GM18519 (cell line): ENCODE measurements around the gene AP3S2.
A peak's percentile ranks its signal among the peaks of the same experiment; 100 is the strongest.
"Not testable (repeated sequence)": the region's sequence is repeated elsewhere in the genome, so short reads cannot be mapped to it uniquely, and the experiment has no call there.

Experiments
- ATAC-seq: cut with Tn5 transposase; IDR thresholded peaks from one replicate; pipeline ENCODE4 v1.9.1; 2021; ENCODE audit warnings: mild to moderate bottlenecking, moderate library complexity; ENCODE audit not compliant: unreplicated experiment, low FRiP score

Gene AP3S2

DNA sequence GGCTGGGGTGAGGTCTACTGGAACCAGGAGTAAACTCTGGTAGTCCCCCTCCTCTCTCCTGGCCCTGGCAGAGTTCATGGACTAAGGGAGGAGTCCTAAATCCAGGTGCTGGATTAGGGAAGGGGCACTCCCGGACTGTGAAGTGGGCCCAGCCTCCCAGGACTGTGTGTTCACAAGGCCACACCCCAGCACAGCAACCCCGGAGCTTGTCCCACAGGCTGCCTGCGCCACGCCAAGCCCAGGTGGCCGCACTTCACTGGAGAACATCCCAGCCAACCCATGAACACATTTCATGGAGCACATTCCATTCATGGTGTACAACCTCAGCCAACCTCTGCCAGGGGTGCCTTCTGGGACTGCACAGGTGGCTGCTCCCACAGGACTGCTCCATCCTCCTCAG lies 10.7 kb upstream of the AP3S2 start:
- no peak for ATAC-seq

DNA sequence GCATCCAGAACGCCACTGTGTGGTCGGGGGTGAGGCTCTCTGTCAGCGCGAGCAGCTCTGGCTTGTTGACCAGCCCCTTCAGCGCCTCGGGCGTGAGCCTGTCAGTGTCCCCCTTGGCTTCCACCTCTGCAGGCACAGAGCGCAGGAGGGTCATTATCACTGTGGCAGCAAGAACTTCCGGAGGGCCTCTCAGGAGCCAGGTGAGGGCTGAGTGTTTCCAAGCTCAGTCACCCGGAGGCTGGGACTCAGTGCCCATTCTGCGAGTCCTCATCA lies 10.0 kb upstream of the AP3S2 start:
- no peak for ATAC-seq

GRCh38 chr15:89903015-89903857 lies 9.4 kb upstream of the AP3S2 start:
- no peak for ATAC-seq

- no peak for ATAC-seq
These were observed 7.1 kb upstream of the AP3S2 start for GRCh38 chr15:89900849-89901248.

GRCh38 chr15:89899951-89900567 lies 6.3 kb upstream of the AP3S2 start:
- no peak for ATAC-seq

DNA sequence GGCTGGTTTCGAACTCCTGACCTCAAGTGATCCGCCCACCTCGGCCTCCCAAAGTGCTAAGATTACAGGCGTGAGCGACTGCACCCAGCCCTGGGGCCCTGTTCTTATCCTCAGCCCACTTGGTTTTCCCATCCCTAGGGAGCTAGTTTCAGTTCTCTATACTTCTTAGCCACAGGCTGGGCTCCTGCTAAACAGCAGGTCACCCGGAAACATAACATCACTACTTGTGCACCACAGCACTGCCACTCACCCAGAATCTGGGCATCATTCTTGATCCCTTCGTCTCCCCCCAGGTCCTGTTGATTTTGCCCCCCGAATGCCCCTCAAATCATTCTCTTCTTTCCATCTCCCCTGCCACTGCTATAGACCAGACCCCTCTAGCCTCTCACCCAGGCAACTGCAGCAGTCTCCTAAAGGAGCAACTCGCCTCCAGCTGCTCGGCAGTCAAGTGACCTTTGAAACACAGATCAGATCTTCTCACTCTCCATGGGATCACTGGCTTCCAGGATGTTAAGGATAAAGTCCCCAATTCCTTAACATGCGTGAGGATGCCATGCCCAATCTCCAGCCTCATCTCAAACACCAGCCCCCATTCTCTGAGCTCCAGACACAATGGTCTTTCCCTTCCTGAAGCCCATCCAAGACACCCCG lies 5.6 kb upstream of the AP3S2 start:
- ATAC-seq, result no peak

GRCh38 chr15:89898614-89899294 lies 5.0 kb upstream of the AP3S2 start:
- ATAC-seq, result peak; percentile 41

- no peak for ATAC-seq
These were observed 4.4 kb upstream of the AP3S2 start for GRCh38 chr15:89898146-89898545.

DNA sequence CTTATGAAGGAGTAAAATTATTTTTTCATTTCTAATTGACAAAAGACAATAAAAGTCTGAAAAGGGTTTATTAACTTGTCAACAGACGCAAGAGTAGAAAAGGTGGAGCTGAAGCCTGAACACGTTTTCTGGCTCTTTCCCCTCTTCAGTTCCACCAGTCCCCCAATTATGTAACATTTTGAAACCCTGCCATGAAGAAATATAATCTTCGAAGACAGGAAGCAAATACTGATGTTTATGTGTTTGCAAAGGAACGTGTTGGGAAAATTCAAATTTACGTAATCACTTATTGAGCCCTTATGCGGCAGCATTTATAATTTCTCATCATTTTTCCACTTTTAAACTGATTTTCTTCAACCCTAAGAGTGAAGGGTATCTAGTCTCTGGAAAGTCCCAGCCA lies 767 bp downstream of the AP3S2 start:
- ATAC-seq, result no peak

DNA sequence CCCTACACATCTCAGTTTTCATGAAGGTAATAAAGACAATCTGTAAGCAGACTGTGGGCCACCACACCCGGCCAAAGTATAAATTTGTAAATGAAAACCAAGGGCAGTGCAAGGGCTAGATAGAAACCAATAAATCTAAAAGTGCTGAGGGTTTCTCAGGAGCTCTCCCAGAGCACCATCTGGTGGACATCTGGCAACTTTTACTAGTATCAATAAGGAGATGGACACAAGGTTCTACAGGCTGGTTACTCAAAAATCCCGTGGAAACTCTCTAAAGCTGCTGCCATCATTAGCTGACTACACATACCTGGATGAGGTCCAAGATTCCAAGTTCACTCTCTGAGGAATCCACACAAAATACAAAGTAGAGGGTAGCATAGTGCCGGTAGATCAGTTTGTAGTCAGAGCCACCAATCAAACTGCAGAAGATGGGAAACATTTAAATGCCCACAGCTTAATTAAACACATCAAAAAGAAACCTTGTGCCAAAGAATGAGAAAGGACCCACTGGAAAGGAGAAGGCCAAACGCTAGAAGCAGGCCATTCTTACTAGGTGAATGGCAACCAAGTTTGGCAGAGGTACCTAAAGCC lies 5.5 kb downstream of the AP3S2 start:
- ATAC-seq, result no peak

DNA sequence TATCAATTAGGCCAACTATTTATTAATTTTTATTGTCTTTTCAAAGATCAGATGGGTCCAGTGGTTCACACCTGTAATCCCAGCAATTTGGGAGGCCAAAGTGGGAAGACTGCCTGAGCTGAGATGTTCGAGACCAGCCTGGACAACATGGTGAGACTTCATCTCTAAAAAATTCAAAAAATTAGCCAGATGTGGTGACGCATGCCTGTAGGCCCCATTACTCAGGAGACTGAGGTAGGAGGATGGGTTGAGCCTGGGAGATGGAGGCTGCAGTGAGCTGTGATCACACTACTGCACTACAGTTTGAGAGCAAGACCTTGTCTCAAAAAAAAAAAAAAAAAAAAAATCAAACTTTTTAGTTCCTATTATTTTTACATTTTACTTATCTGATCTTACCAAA lies 8.2 kb downstream of the AP3S2 start:
- ATAC-seq, result no peak

- not testable (repeated sequence) for ATAC-seq
These were observed 8.6 kb downstream of the AP3S2 start for GRCh38 chr15:89885179-89885578.

- ATAC-seq, result no peak
These were observed 10.3 kb downstream of the AP3S2 start for GRCh38 chr15:89883518-89883917.

DNA sequence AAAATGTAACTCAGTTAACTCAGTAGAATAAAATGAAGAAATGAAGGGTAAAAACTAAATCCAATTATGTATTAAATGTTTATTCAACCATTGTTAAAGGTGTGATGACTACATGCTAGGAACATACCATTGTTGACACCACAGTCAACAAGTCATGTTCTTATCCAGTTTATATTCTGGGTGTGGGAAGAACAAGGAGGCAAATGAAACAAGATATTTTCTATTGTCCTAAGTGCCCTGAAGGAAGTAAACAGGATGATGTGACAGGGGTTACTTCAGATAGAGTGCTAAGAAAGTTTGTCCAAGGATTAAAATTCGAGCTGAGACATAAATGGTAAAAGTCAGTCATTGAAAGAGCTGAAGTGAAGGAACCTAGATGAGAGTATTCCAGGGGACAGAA lies 13.1 kb downstream of the AP3S2 start:
- no peak for ATAC-seq

GRCh38 chr15:89878323-89878722 lies 15.5 kb downstream of the AP3S2 start:
- no peak for ATAC-seq

GRCh38 chr15:89877083-89877425 lies 16.7 kb downstream of the AP3S2 start:
- no peak for ATAC-seq

DNA sequence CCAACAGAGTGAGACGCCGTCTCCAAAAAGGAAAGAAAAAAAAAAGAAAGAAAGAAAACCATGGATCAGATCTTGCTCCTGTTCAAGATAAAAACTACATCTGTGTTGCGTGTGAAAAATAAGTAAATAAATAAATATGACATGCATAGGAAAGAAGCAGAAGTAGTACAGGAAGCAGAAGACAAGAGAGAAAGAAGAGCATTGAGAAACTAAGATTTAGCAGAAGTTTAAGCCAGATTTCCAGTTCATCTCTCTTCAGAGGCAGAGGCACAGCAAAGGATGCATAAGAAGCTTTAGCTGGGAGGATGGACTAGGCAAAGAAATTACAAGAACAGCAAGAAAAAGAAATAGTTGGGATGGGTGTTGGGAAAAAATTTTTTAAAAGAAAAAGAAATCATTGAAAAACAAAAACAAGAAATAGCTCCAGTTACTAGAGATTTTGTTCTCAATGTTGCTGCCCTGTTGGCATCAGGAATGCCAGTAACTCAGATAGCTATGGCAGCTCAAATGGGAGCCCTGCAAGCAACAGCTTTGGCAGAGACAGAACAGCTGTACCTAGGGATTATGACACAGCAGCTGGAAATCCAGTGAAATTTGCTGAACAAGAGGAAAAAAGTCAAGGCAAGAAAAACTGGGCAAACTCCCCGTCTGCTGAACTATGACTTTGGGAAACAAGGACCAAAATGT lies 17.3 kb downstream of the AP3S2 start:
- no peak for ATAC-seq

DNA sequence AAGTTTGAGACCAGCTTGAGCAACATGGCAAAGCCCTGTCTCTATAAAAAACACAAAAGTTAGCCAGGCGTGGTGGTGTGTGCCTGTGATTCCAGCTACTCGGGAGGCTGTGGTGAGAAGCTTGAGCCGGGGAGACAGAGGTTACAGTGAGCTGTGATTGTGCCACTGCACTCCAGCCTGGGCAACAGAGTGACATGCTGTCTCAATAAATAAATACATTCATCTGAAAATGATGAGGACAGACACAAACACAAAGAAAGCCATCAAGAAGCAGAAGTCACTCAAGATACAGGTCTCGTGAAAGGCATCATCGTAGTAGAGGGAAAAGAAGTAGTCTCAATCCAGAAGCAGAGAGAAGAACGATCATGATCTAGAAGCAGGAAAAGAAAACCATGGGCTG lies 18.1 kb downstream of the AP3S2 start:
- no peak for ATAC-seq

DNA sequence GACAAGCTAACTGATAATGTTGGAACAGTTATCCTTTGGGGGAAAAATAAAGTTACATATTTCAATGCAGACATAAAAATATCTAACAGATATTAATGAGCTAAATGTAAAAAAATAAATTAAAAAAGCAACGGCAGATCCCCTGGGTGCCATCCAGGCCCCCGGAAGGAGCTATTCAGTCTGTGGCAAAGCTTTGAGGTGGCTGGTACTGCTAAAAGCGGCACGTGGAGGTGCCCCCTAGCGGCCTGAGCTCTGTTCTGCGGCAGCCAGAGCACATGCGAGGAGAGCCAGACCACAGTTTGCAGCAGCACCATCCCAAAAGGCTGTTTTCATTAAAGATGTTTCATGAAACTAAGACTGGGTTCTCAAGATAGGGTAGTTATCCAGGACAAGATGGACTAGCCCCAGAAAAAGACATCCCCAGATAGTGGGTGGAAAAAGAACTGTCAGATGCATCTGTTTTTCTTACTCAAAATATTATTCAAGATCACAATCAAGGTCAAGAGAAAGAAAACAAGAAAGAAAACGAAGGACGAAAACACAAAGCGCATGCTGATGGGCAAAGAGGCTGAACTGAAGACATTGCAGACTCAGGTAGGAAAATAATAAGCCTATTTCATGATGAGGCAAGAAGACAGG lies 18.7 kb downstream of the AP3S2 start:
- ATAC-seq, result no peak

GRCh38 chr15:89870688-89871288 lies 23.0 kb downstream of the AP3S2 start:
- no peak for ATAC-seq
